Measurements from ENCODE around the gene CTSS.

DNA sequence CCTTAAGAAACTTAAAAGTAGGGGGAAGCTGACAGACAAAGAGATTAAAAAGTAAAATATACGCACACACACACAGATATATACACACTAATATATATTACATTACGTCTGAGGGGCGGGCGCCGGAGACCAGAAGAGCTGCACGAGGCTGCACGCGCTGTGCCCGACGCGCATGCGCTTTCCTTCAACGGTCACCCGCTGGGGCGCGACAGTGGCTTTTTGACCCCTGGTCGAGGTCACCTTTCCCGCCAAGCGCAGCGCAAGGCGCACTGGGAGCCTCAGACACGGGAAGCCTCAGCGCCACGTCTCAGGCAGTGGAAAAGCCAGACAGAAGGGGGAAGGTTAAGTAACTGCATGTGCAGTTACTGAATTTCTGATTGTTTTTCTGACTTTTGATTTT, 44.9 kb downstream of the CTSS start, which contains the start of gene HORMAD1:
- TF ChIP-seq, protein P1, sequence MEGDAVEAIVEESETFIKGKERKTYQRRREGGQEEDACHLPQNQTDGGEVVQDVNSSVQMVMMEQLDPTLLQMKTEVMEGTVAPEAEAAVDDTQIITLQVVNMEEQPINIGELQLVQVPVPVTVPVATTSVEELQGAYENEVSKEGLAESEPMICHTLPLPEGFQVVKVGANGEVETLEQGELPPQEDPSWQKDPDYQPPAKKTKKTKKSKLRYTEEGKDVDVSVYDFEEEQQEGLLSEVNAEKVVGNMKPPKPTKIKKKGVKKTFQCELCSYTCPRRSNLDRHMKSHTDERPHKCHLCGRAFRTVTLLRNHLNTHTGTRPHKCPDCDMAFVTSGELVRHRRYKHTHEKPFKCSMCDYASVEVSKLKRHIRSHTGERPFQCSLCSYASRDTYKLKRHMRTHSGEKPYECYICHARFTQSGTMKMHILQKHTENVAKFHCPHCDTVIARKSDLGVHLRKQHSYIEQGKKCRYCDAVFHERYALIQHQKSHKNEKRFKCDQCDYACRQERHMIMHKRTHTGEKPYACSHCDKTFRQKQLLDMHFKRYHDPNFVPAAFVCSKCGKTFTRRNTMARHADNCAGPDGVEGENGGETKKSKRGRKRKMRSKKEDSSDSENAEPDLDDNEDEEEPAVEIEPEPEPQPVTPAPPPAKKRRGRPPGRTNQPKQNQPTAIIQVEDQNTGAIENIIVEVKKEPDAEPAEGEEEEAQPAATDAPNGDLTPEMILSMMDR (conservative IDR thresholded peaks at IDR 0.05), result no peak
- TF ChIP-seq EZH2 (IDR thresholded peaks at IDR 0.05; ENCODE audit: low read depth), result no peak

Data from PC-9 (cell line).